WERI-Rb-1 (cell line): Measurements from ENCODE around the gene WNT1.

Source experiments
- DNase-seq: peaks from one replicate; pipeline ENCODE4 v3.0.0-alpha.2; 2020
- H3K27ac ChIP-seq: fragments of 250-450 bp; sonication (Bioruptor Pico); 2 replicates; pipeline ENCODE4 v1.5.1; 2020; ENCODE audit warnings: mild to moderate bottlenecking, moderate library complexity
- H3K27me3 ChIP-seq: fragments of 250-450 bp; sonication (Bioruptor Pico); 2 replicates; pipeline ENCODE4 v1.5.1; 2021; ENCODE audit warnings: mild to moderate bottlenecking, low read depth, moderate library complexity; ENCODE audit not compliant: insufficient read depth, severe bottlenecking
- H3K36me3 ChIP-seq: fragments of 250-450 bp; sonication (Bioruptor Pico); 2 replicates; pipeline ENCODE4 v1.5.1; 2020; ENCODE audit warnings: mild to moderate bottlenecking, moderate library complexity
- H3K4me3 ChIP-seq: 2 replicates; pipeline ENCODE4 v1.5.1; 2011; ENCODE audit warnings: low read depth, mild to moderate bottlenecking, control low read depth, low read length
- H3K9me3 ChIP-seq: fragments of 250-450 bp; sonication (Bioruptor Pico); 2 replicates; pipeline ENCODE4 v1.5.1; 2021; ENCODE audit warnings: mild to moderate bottlenecking, moderate library complexity; ENCODE audit not compliant: severe bottlenecking
- CTCF ChIP-seq: IDR thresholded peaks from 2 replicates; pipeline ENCODE4 v1.5.1; 2011; ENCODE audit warnings: low read depth, mild to moderate bottlenecking, control low read depth, inconsistent platforms, low read length

Gene WNT1

GRCh38 chr12:48936379-48936979 is 41.6 kb upstream of the WNT1 start:
- Histone ChIP-seq H3K9me3 (no peaks in the 10 kb centered on the region), H3K36me3 (peaks cover 60% of the 10 kb centered on the region), H3K4me3 (no peak overlapping the region), H3K27ac (no peak overlapping the region), H3K27me3 (no peaks in the 10 kb centered on the region)
- peak; percentile 74 for DNase-seq
- peak; percentile 89 for TF ChIP-seq CTCF

- Histone ChIP-seq H3K4me3 (no peak overlapping the region), H3K36me3 (peaks cover 60% of the 10 kb centered on the region), H3K9me3 (no peaks in the 10 kb centered on the region), H3K27ac (no peak overlapping the region), H3K27me3 (no peaks in the 10 kb centered on the region)
- no peak for DNase-seq
- peak; percentile 52 for TF ChIP-seq CTCF
These were observed 41.0 kb upstream of the WNT1 start for GRCh38 chr12:48937170-48937569.

DNA sequence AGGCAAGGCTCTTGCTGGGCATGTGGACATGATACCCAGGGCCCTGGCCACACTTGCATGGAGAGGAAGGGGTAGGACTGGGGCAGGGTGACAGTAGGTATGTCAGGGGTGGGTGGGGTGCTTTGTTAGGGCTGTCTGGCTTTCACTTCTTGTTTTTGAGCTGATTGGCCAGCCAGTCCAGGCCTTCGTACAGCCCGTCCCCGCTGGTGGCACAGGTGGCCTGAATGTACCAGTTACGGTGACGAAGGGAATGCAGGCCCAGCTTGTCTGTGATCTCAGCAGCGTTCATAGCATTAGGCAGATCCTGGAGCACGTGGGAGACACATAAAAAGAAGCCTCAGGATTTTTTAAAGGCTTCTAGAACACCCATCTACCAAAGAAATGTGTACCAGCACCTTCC is 39.3 kb upstream of the WNT1 start:
- DNase-seq, result no peak
- no peaks in the 10 kb centered on the region for H3K9me3 ChIP-seq
- no peak overlapping the region for H3K4me3 ChIP-seq
- no peaks in the 10 kb centered on the region for H3K27me3 ChIP-seq
- TF ChIP-seq CTCF, result no peak
- peaks cover 49% of the 10 kb centered on the region for H3K36me3 ChIP-seq
- H3K27ac ChIP-seq, result no peak overlapping the region

DNA sequence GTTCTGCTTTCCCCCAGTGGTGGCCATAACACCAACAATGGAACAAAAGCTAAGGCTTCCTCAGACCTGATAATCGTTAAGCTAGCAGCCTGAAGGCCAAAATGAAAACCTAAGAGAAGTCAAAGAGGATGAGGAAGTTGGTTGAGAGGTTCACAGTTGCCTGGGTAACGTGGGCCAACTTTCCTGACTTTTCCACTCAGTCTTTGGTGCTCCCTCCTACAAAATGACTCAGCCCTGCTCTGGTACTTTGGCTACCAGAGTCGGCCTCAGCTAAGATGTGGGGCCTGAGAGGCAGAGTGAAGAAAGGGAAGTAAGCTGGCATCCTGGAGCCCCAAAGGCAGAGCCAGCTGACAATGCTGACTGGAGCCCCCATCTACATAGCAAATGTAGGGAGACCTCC is 37.9 kb upstream of the WNT1 start:
- H3K27ac ChIP-seq, result no peak overlapping the region
- no peak for TF ChIP-seq CTCF

DNA sequence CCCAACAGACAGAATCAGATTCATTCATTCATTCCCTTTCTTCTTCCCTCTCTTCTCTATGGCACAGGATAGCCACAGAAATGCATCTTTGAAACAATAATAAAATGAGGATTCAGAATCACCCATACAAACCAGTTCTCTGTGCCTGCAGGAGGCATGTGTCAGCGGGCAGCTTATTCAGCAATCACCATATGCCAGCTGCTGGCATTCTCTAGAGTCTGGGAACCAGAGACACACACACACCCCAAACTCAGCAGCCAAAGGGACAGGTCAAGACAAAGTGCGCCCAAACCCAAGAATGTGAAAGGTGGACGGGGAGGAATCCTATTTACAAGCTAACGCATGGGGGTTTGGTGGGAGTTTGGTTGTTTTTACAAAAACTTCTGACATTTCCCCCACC is 34.9 kb upstream of the WNT1 start:
- Histone ChIP-seq H3K27ac (no peak overlapping the region), H3K27me3 (no peaks in the 10 kb centered on the region), H3K9me3 (no peaks in the 10 kb centered on the region), H3K36me3 (peaks cover 22% of the 10 kb centered on the region), H3K4me3 (no peak overlapping the region)
- no peak for TF ChIP-seq CTCF
- DNase-seq, result no peak

More for the DNA sequence above, 37.9 kb upstream of the WNT1 start:
- Histone ChIP-seq H3K9me3 (no peaks in the 10 kb centered on the region), H3K27me3 (no peaks in the 10 kb centered on the region), H3K36me3 (peaks cover 44% of the 10 kb centered on the region), H3K4me3 (no peak overlapping the region)
- DNase-seq, result no peak

- H3K4me3 ChIP-seq, result no peak overlapping the region
- DNase-seq, result no peak
- H3K27ac ChIP-seq, result no peak overlapping the region
- no peaks in the 10 kb centered on the region for H3K27me3 ChIP-seq
- H3K9me3 ChIP-seq, result no peaks in the 10 kb centered on the region
- no peak for TF ChIP-seq CTCF
- peaks cover 14% of the 10 kb centered on the region for H3K36me3 ChIP-seq
These were observed 31.9 kb upstream of the WNT1 start for GRCh38 chr12:48946205-48946604.
